NOMO-1 treated with dmso at 0.1 percent for 144 hours (cell line): Measurements from ENCODE around the gene SMCO4.
A peak's percentile ranks its signal among the peaks of the same experiment; 100 is the strongest.
"Not testable (repeated sequence)": the region's sequence is repeated elsewhere in the genome, so short reads cannot be mapped to it uniquely, and the experiment has no call there.

Experiments
- DNase-seq: peaks from one replicate; lab custom pipeline; 2025; ENCODE audit not compliant: unreplicated experiment; lab: John Stamatoyannopoulos, UW

SMCO4 gene

GRCh38 chr11:93560199-93560932 lies 17.2 kb upstream of the SMCO4 start:
- no peak for DNase-seq

GRCh38 chr11:93559681-93560080 lies 16.5 kb upstream of the SMCO4 start:
- DNase-seq: no peak

- no peak for DNase-seq
These were observed 9.7 kb upstream of the SMCO4 start for GRCh38 chr11:93552874-93553273.

- DNase-seq: no peak
These were observed 6.8 kb upstream of the SMCO4 start for GRCh38 chr11:93549976-93550375.

GRCh38 chr11:93548679-93549319 lies 5.6 kb upstream of the SMCO4 start:
- DNase-seq: no peak

GRCh38 chr11:93547773-93548172 lies 4.6 kb upstream of the SMCO4 start:
- no peak for DNase-seq

GRCh38 chr11:93547028-93547427 lies 3.8 kb upstream of the SMCO4 start:
- DNase-seq: no peak

- DNase-seq: no peak
These were observed 2.4 kb upstream of the SMCO4 start for GRCh38 chr11:93545566-93545965.

GRCh38 chr11:93542811-93543229 lies 371 bp downstream of the SMCO4 start:
- no peak for DNase-seq

- peak; percentile 63 for DNase-seq
These were observed 1.0 kb downstream of the SMCO4 start for GRCh38 chr11:93541884-93542810.

- peak; percentile 9 for DNase-seq
These were observed 2.2 kb downstream of the SMCO4 start for GRCh38 chr11:93540896-93541553.

GRCh38 chr11:93540337-93540736 lies 2.9 kb downstream of the SMCO4 start:
- DNase-seq: no peak

GRCh38 chr11:93537767-93538261 lies 5.4 kb downstream of the SMCO4 start:
- peak; percentile 70 for DNase-seq

GRCh38 chr11:93537049-93537448 lies 6.1 kb downstream of the SMCO4 start:
- DNase-seq: no peak

GRCh38 chr11:93536101-93536861 lies 6.9 kb downstream of the SMCO4 start:
- no peak for DNase-seq

- DNase-seq: not testable (repeated sequence)
These were observed 7.6 kb downstream of the SMCO4 start for GRCh38 chr11:93535578-93535977.

GRCh38 chr11:93532806-93533205 lies 10.4 kb downstream of the SMCO4 start:
- no peak for DNase-seq

GRCh38 chr11:93532281-93532789 lies 10.9 kb downstream of the SMCO4 start:
- no peak for DNase-seq

GRCh38 chr11:93530468-93530826 lies 12.7 kb downstream of the SMCO4 start:
- DNase-seq: no peak
